ENCODE data around the gene LTC4S.

LTC4S gene

DNA sequence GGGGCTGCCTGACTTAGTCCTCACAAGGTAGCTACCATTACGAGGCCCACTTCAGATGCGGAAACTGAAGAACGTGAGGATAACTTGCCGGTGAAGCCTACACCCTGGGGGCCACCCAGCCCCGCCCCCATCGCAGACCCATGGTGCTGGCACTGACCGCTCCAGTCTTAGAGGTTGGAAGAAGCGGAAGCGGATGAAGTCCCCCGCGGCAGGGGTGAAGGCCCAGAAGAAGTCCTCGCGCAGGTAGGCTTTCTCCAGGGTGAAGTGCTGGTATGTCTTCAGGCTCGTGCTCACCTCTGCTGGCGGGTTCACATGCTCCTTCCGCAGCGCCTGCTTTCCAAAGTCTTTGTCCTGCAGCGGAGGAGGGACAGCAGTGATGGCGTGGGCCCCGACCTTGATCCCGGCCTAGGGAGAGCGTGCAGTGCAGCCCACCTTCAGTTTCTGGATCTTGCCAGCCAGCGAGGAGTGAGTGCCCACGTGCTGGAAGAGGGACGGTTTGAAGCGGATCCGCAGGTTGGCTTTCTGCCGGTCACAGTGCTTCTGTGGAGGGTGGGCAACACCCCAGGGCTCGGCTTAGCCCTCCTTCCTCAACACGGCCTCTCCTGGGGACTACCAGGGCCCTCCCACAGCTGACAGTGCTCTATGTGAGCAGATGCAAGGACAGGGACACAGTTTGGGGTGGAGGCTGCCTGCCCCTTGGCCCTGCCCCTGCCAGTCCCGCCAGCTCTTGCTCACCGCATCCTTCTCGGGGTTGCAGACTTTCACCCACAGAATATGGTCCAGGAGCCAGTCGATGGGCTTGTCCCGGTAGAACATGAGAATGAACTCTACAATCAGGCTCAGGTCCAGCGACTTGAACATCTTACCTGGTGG, 5.2 kb downstream of the LTC4S start:
- TF ChIP-seq CTCF (conservative IDR thresholded peaks at IDR 0.05; ENCODE audit: low read depth, low read length): no peak
- H3K4me3 ChIP-seq (ENCODE audit: low read depth, low read length): no peak overlapping the region
- no peak for DNase-seq (ENCODE audit: low read depth)

DNA sequence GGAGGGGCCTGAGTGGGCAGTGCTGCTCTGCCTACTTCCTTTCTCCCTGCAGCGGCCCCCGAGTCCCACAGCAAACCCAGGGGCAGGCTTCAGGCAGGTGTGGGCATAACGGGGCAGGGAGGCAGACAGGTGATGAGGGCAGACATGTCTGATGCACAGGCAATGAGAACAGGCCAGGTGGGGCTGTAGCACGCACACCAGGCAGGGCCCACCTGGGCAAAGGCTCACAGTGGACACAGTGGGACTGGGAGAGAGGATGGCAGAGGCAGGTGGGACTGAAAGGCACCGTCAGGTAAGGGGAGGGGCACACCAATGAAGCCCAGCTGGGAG, 5.8 kb downstream of the LTC4S start:
- no peak overlapping the region for H3K4me3 ChIP-seq (ENCODE audit: low read depth, low read length)
- no peak for DNase-seq (ENCODE audit: low read depth)
- TF ChIP-seq CTCF (conservative IDR thresholded peaks at IDR 0.05; ENCODE audit: low read depth, low read length): no peak

DNA sequence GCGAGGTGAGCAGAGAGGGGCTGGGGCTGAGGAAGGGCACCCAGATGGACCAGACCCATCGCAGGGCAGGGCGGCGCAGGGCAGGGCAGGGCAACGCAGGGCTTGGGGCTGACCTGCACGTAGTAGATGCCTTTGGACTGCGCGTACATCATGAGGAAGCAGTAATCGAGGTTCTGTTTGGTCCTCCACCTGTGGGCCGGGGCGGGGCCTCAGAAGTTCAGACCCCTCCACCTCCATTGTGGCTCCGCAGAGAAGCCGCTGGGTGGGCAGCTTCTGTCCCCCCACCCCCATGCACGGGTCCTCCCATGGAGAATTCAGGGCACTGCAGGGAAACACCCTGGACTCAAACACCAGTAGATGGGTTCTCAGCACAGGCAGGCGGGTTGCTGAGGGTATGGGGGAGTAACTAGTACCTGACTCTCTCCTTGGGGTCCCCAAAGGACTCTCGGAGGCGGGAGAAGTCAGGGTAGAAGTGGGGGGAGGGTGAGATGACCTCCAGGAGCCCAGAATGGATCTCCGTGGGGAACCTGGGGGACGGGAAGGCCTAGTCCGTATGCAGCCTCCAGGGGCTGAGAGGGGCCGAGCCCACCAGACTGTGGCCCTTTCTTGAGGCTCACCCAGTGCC, 6.4 kb downstream of the LTC4S start:
- no peak overlapping the region for H3K4me3 ChIP-seq (ENCODE audit: low read depth, low read length)
- no peak for TF ChIP-seq CTCF (conservative IDR thresholded peaks at IDR 0.05; ENCODE audit: low read depth, low read length)
- DNase-seq (ENCODE audit: low read depth): no peak

DNA sequence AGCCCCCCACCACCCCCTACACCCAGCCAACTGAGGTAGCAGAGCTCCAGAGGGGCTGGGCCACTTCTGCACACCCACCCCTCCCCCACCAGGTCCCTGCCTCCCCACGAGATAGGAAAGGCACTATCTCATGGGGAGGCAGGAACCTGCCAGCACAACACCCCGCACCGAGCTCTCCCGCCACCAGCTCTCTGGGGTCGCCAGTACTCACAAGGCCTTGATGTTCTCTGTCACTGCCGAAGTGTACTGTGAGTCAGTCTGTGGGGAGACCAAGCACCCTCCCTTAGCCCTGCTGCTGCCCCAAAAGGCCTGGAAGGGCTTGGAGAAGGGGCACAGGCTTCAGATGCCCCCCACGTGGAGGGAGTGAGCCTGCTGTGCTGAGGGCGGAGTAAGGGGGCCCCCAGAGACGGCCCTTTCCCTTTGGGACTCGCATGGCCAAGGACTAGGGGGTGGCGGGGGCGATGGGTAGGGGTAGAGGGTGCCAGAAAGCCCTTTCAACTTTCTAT, 7.0 kb downstream of the LTC4S start:
- no peak for TF ChIP-seq CTCF (conservative IDR thresholded peaks at IDR 0.05; ENCODE audit: low read depth, low read length)
- no peak for DNase-seq (ENCODE audit: low read depth)
- H3K4me3 ChIP-seq (ENCODE audit: low read depth, low read length): no peak overlapping the region

DNA sequence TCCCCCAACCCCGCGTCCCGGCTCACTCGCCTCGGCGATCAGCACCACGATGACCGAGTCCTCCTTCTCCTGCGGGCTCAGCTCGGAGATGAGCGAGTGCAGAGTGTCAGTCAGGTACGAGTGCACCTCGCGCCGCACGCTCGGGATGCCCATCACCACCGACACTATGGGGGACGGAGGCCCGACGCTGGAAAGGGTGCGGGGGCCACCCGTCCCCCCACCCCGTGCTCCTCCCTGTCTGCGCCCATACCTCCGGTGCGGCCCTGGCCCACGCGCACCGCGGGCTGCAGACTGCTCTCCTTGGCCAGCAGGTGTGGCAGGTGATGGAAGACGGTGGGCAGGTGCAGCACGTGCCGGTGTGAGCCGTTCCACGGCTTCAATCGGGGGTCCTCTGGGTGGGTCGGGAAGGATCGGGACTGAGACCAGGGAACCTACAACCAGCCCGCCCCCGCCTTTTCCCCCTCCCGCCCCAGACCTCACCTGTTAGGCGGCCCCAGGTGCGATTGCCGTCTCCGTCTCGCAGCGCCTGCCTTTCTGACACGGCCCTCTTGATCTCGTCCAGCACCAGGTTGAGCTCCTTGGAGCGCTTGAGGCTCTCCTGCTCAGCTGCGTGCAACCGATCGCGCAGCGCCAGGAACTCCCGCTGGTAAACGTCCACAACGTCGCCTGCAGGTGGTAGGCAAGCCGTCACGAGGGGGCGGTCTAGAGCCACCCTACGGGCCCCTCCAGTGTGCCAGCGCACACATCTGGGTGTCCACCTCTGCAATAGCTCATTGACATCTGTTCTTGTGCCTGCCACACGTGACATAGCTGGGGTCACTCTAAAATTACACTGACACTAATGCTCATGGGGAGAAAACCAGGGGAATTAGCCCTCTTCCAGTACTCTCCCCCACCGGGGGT, 7.8 kb downstream of the LTC4S start:
- DNase-seq (ENCODE audit: low read depth): peak; percentile 71
- peak; percentile 72 for TF ChIP-seq CTCF (conservative IDR thresholded peaks at IDR 0.05; ENCODE audit: low read depth, low read length)
- H3K4me3 ChIP-seq (ENCODE audit: low read depth, low read length): no peak overlapping the region

GRCh38 chr5:179802207-179802883, 8.6 kb downstream of the LTC4S start:
- no peak for TF ChIP-seq CTCF (conservative IDR thresholded peaks at IDR 0.05; ENCODE audit: low read depth, low read length)
- H3K4me3 ChIP-seq (ENCODE audit: low read depth, low read length): no peak overlapping the region
- no peak for DNase-seq (ENCODE audit: low read depth)
